MV-4-11 (cell line): ENCODE measurements around the gene CAPZA2.
"Not testable (repeated sequence)": the region's sequence is repeated elsewhere in the genome, so short reads cannot be mapped to it uniquely, and the experiment has no call there.

Experiments
- DNase-seq: peaks from one replicate; lab custom pipeline; 2025; lab: John Stamatoyannopoulos, UW

CAPZA2 gene

GRCh38 chr7:116955340-116955739, 93.0 kb downstream of the CAPZA2 start:
- no peak for DNase-seq

GRCh38 chr7:116955801-116956476, 93.6 kb downstream of the CAPZA2 start:
- peak; percentile 56 for DNase-seq

GRCh38 chr7:116956477-116956804, 94.1 kb downstream of the CAPZA2 start:
- no peak for DNase-seq

GRCh38 chr7:116957874-116958273, 95.5 kb downstream of the CAPZA2 start:
- DNase-seq: no peak

GRCh38 chr7:116961966-116962673, 99.7 kb downstream of the CAPZA2 start:
- DNase-seq: not testable (repeated sequence)

- peak; percentile 2 for DNase-seq
Observed at GRCh38 chr7:116963234-116963633, 100.8 kb downstream of the CAPZA2 start.

- DNase-seq: no peak
Observed at GRCh38 chr7:116966601-116967000, 104.2 kb downstream of the CAPZA2 start.

- DNase-seq: no peak
Observed at GRCh38 chr7:116967254-116967922, 105.0 kb downstream of the CAPZA2 start.

GRCh38 chr7:116967983-116968382, 105.6 kb downstream of the CAPZA2 start:
- no peak for DNase-seq

GRCh38 chr7:116968631-116969030, 106.2 kb downstream of the CAPZA2 start:
- DNase-seq: no peak

GRCh38 chr7:116969371-116969902, 107.0 kb downstream of the CAPZA2 start:
- DNase-seq: peak; percentile 25

GRCh38 chr7:116970238-116970910, 108.0 kb downstream of the CAPZA2 start:
- DNase-seq: peak; percentile 55

GRCh38 chr7:116971153-116971552, 108.8 kb downstream of the CAPZA2 start:
- not testable (repeated sequence) for DNase-seq
